OCI-LY1 (cell line): Measurements from ENCODE around the gene WDR93.

Experiments used
- CTCF ChIP-seq: fragments of 200-600 bp; sonication (generic), shearing (Covaris generic); IDR thresholded peaks from 2 replicates; pipeline ENCODE4 v1.5.1; 2017; ENCODE audit warnings: mild to moderate bottlenecking, antibody characterized with exemption, low read length, moderate library complexity, mixed read lengths
- EZH2 ChIP-seq: fragments of 200-600 bp; sonication (generic), shearing (Covaris generic); IDR thresholded peaks from 2 replicates; pipeline ENCODE4 v1.8.0; 2017; ENCODE audit warnings: borderline replicate concordance, mixed run types, mild to moderate bottlenecking, antibody characterized with exemption, low read length, moderate library complexity, mixed read lengths

- TF ChIP-seq CTCF (no peak), EZH2 (no peak)
Observed at GRCh38 chr15:89646416-89647141, 44.0 kb upstream of the WDR93 start.
